Stomach (tissue), 9 donors: Measurements from ENCODE around the gene GREM2. TPM values are rescaled to one million over a fixed set of nuclear protein-coding genes. Genes with fewer than 3 reads are reported as not detected.

ENCODE experiments used
- DNase-seq, 2 donors: peaks; one replicate each; pipeline versions ENCODE4 v3.0.0 to v3.0.0-alpha.2; 2013 to 2019
- H3K27ac ChIP-seq, 5 donors: fragments of 200-600 bp in 4 of 5; sonication (generic) in 4 of 5; one replicate each; pipeline ENCODE4 v1.5.1; 2013 to 2019; ENCODE audit warnings: mild to moderate bottlenecking in 1 of 5, moderate library complexity in 1 of 5
- H3K27me3 ChIP-seq, 3 donors: fragments of 200-600 bp; sonication (generic); one replicate each; pipeline ENCODE4 v1.5.1; 2017 to 2019; ENCODE audit warnings: mixed run types in 1 of 3
- H3K36me3 ChIP-seq, 4 donors: fragments of 200-600 bp; sonication (generic); 1 replicate in 3 of 4; 2 replicates in 1 of 4; pipeline ENCODE4 v1.5.1; 2016 to 2019
- H3K4me1 ChIP-seq, 4 donors: fragments of 200-600 bp; sonication (generic); one replicate each; pipeline ENCODE4 v1.5.1; 2016 to 2019
- H3K4me3 ChIP-seq, 4 donors: fragments of 200-600 bp; sonication (generic) in 3 of 4; one replicate each; pipeline ENCODE4 v1.5.1; 2016 to 2019; ENCODE audit warnings: mild to moderate bottlenecking in 1 of 4
- H3K9me3 ChIP-seq, 4 donors: fragments of 200-600 bp; sonication (generic); one replicate each; pipeline ENCODE4 v1.5.1; 2016 to 2019
- CTCF ChIP-seq, 7 experiments: fragments of 450-650 bp in 4 of 7; fragments of 200-600 bp in 3 of 7; sonication (generic) in 3 of 7; IDR thresholded peaks; one replicate each; pipeline ENCODE4 v1.5.1; 2016 to 2019; ENCODE audit warnings: antibody characterized with exemption in 7 of 7, control low read depth in 2 of 7, mild to moderate bottlenecking in 1 of 7
- EP300 ChIP-seq: sonication (generic); formaldehyde crosslinking; IDR thresholded peaks from one replicate; pipeline ENCODE4 v1.6.1; 2017; ENCODE audit warnings: antibody characterized with exemption
- POLR2A ChIP-seq, 4 donors: fragments of 450-650 bp; IDR thresholded peaks; one replicate each; pipeline ENCODE4 v1.6.1; 2016; ENCODE audit warnings: antibody characterized with exemption in 4 of 4, control low read depth in 2 of 4, mild to moderate bottlenecking in 1 of 4, moderate library complexity in 1 of 4
- POLR2AphosphoS5 ChIP-seq, 3 donors: sonication (generic); formaldehyde crosslinking; IDR thresholded peaks; one replicate each; pipeline ENCODE4 v1.6.1; 2016; ENCODE audit warnings: antibody characterized with exemption in 3 of 3
- WGBS, 5 donors: extraction: QIAGEN DNeasy Blood & Tissue Kit in 3 of 5; methylation state at CpG; one replicate each; pipeline versions ENCODE4 v1.1.5 to v1.1.7; 2013 to 2018; 5-methylcytosine and 5-hydroxymethylcytosine counted together
- intact Hi-C: fragments of 100-400 bp; cut with DNase I; formaldehyde crosslinking; loops from one replicate; pipeline ENCODE4 v1.15.1; 2023; ENCODE audit warnings: low total_unique reads
- polyA plus RNA-seq, 3 donors: library from polyadenylated mRNA; stranded (reverse); fragments of 200-250 nt; gene quantifications; one replicate each; pipeline ENCODE4 v1.2.3, GENCODE V29; 2013
- total RNA-seq, 5 donors: library from RNA; depleted of rRNA; stranded (reverse); fragments of >200 nt; gene quantifications; one replicate each; pipeline versions ENCODE4 v1.1.0 to v1.2.3, GENCODE V29; 2014 to 2016
- donor health status: healthy with polysubstance abuse.
- donor health status: Bipolar disorder and iron deficiency.
- donor health status: healthy.

The GREM2 gene
- total and polyA plus RNA-seq, 8 donors, result 0.45 to 10.5 (median 2.4) TPM; not detected in 1

GRCh38 chr1:240591564-240591963, 20.4 kb downstream of the GREM2 start:
- Histone ChIP-seq H3K4me3 (no peak overlapping the region), H3K27me3 (no peaks in the 10 kb centered on the region), H3K4me1 (peaks cover 0 to 4% (median 3%) of the 10 kb centered on the region in 4 donors), H3K36me3 (no peaks in the 10 kb centered on the region), H3K27ac (no peak overlapping the region), H3K9me3 (no peaks in the 10 kb centered on the region)
- no peak for DNase-seq
- intact Hi-C loops, result no loop called here
- TF ChIP-seq EP300 (no peak), POLR2A (IDR thresholded peaks at IDR 0.05) (no peak), CTCF (IDR thresholded peaks at IDR 0.05) (no peak), POLR2AphosphoS5 (IDR thresholded peaks at IDR 0.05) (no peak)
- WGBS, 5 donors, result 73 to 89% (median 87%) methylated on average over 3 of the region's 3 CpGs

GRCh38 chr1:240591078-240591477, 20.9 kb downstream of the GREM2 start:
- TF ChIP-seq POLR2A (IDR thresholded peaks at IDR 0.05) (no peak), POLR2AphosphoS5 (IDR thresholded peaks at IDR 0.05) (no peak), CTCF (IDR thresholded peaks at IDR 0.05) (no peak), EP300 (no peak)
- Histone ChIP-seq H3K27me3 (no peaks in the 10 kb centered on the region), H3K27ac (no peak overlapping the region), H3K9me3 (no peaks in the 10 kb centered on the region), H3K4me1 (no peaks in the 10 kb centered on the region), H3K4me3 (no peak overlapping the region), H3K36me3 (no peaks in the 10 kb centered on the region)
- intact Hi-C loops, result no loop called here
- no peak for DNase-seq
- WGBS, 5 donors, result 78 to 89% (median 86%) methylated on average over 5 of the region's 5 CpGs

GRCh38 chr1:240589585-240590110, 22.3 kb downstream of the GREM2 start:
- no peak for DNase-seq
- no peak overlapping the region for H3K4me3 ChIP-seq
- H3K27me3 ChIP-seq, result no peaks in the 10 kb centered on the region
- H3K4me1 ChIP-seq, result no peaks in the 10 kb centered on the region
- no peaks in the 10 kb centered on the region for H3K36me3 ChIP-seq
- TF ChIP-seq POLR2A (IDR thresholded peaks at IDR 0.05) (no peak), EP300 (no peak), POLR2AphosphoS5 (IDR thresholded peaks at IDR 0.05) (no peak), CTCF (IDR thresholded peaks at IDR 0.05) (no peak)
- H3K27ac ChIP-seq, result no peak overlapping the region
- H3K9me3 ChIP-seq, result no peaks in the 10 kb centered on the region
- intact Hi-C loops, result no loop called here
- 85 to 91% (median 89%) methylated on average over 5 of the region's 5 CpGs for WGBS, 5 donors

GRCh38 chr1:240586006-240586405, 25.9 kb downstream of the GREM2 start:
- H3K4me3 ChIP-seq, result no peak overlapping the region
- no peaks in the 10 kb centered on the region for H3K27me3 ChIP-seq
- WGBS, 5 donors, result 67 to 86% (median 82%) methylated on average over 2 of the region's 2 CpGs
- H3K36me3 ChIP-seq, result no peaks in the 10 kb centered on the region
- intact Hi-C loops, result no loop called here
- no peaks in the 10 kb centered on the region for H3K4me1 ChIP-seq
- TF ChIP-seq POLR2A (IDR thresholded peaks at IDR 0.05) (no peak), POLR2AphosphoS5 (IDR thresholded peaks at IDR 0.05) (no peak), EP300 (no peak), CTCF (IDR thresholded peaks at IDR 0.05) (no peak)
- no peaks in the 10 kb centered on the region for H3K9me3 ChIP-seq
- no peak for DNase-seq
- no peak overlapping the region for H3K27ac ChIP-seq
